Mesothelial cell of epicardium (in vitro differentiated cells): ENCODE data around the gene CTNND2. TPM values are rescaled to one million over a fixed set of nuclear protein-coding genes. Genes with fewer than 3 reads are reported as not detected.
"Not testable (repeated sequence)": the region's sequence is repeated elsewhere in the genome, so short reads cannot be mapped to it uniquely, and the experiment has no call there.

ENCODE experiments used
- DNase-seq, 2 experiments: peaks; one replicate each; pipeline ENCODE4 v3.0.0; 2021; ENCODE audit warnings: low spot score in 2 of 2; ENCODE audit not compliant: unreplicated experiment in 2 of 2
- H3K27ac Mint-ChIP-seq: 2 replicates; pipeline ENCODE4 v1.8.0; 2021; ENCODE audit warnings: mixed read lengths
- H3K27me3 Mint-ChIP-seq: 2 replicates; pipeline ENCODE4 v1.8.0; 2021; ENCODE audit warnings: low read depth, mixed read lengths
- H3K36me3 Mint-ChIP-seq: 2 replicates; pipeline ENCODE4 v1.8.0; 2021; ENCODE audit warnings: mixed read lengths
- H3K4me1 Mint-ChIP-seq: 2 replicates; pipeline ENCODE4 v1.8.0; 2021; ENCODE audit warnings: mixed read lengths
- H3K4me3 Mint-ChIP-seq: 2 replicates; pipeline ENCODE4 v1.8.0; 2021; ENCODE audit warnings: mild to moderate bottlenecking, moderate library complexity, mixed read lengths
- H3K9me3 Mint-ChIP-seq: 2 replicates; pipeline ENCODE4 v1.8.0; 2021; ENCODE audit warnings: mixed read lengths
- CTCF ChIP-seq: fragments of 200-600 bp; sonication (generic); IDR thresholded peaks from one replicate; pipeline ENCODE4 v1.5.0; 2021; ENCODE audit warnings: antibody characterized with exemption; ENCODE audit not compliant: unreplicated experiment
- total RNA-seq: library from RNA; stranded (reverse); gene quantifications from 3 replicates; pipeline ENCODE4 v1.2.1, GENCODE V29; 2021

The CTNND2 gene
- total RNA-seq, 1 donor from 2014 or later = 7.9 TPM

- peaks cover 8% of the 10 kb centered on the region for H3K36me3 Mint-ChIP-seq
- no peak for TF ChIP-seq CTCF
- H3K27me3 Mint-ChIP-seq = no peaks in the 10 kb centered on the region
- H3K4me1 Mint-ChIP-seq = no peaks in the 10 kb centered on the region
- no peak overlapping the region for H3K4me3 Mint-ChIP-seq
- no peak for DNase-seq
- H3K27ac Mint-ChIP-seq = no peak overlapping the region
- peaks cover 18% of the 10 kb centered on the region for H3K9me3 Mint-ChIP-seq
Measured at GRCh38 chr5:11072568-11072967, 831.7 kb downstream of the CTNND2 start.

GRCh38 chr5:11072076-11072475 lies 832.2 kb downstream of the CTNND2 start:
- Mint-ChIP-seq H3K4me1 (no peaks in the 10 kb centered on the region), H3K9me3 (peaks cover 18% of the 10 kb centered on the region), H3K36me3 (peaks cover 8% of the 10 kb centered on the region), H3K4me3 (no peak overlapping the region), H3K27me3 (no peaks in the 10 kb centered on the region), H3K27ac (no peak overlapping the region)
- no peak for DNase-seq
- TF ChIP-seq CTCF = no peak

- H3K27ac Mint-ChIP-seq = no peak overlapping the region
- peaks cover 2% of the 10 kb centered on the region for H3K27me3 Mint-ChIP-seq
- no peak for DNase-seq
- H3K4me1 Mint-ChIP-seq = no peaks in the 10 kb centered on the region
- TF ChIP-seq CTCF = no peak
- peaks cover 18% of the 10 kb centered on the region for H3K9me3 Mint-ChIP-seq
- peaks cover 8% of the 10 kb centered on the region for H3K36me3 Mint-ChIP-seq
- H3K4me3 Mint-ChIP-seq = no peak overlapping the region
Measured at GRCh38 chr5:11069041-11069440, 835.2 kb downstream of the CTNND2 start.

- not testable (repeated sequence) for DNase-seq, H3K27ac Mint-ChIP-seq, H3K36me3 Mint-ChIP-seq, H3K27me3 Mint-ChIP-seq, H3K4me3 Mint-ChIP-seq
- peaks cover 10% of the 10 kb centered on the region for H3K4me1 Mint-ChIP-seq
- peaks cover 18% of the 10 kb centered on the region for H3K9me3 Mint-ChIP-seq
Measured at GRCh38 chr5:11065723-11066122, 838.5 kb downstream of the CTNND2 start.

GRCh38 chr5:11064763-11065450 lies 839.3 kb downstream of the CTNND2 start:
- no peak for TF ChIP-seq CTCF
- DNase-seq = no peak
- peaks cover 12% of the 10 kb centered on the region for H3K4me1 Mint-ChIP-seq
- H3K27ac Mint-ChIP-seq = no peak overlapping the region
- peaks cover 6% of the 10 kb centered on the region for H3K36me3 Mint-ChIP-seq
- peaks cover 10% of the 10 kb centered on the region for H3K9me3 Mint-ChIP-seq
- no peak overlapping the region for H3K4me3 Mint-ChIP-seq
- H3K27me3 Mint-ChIP-seq = peaks cover 2% of the 10 kb centered on the region

- Mint-ChIP-seq H3K4me1 (peaks cover 12% of the 10 kb centered on the region), H3K27ac (peak overlapping the region; percentile 28), H3K27me3 (peaks cover 2% of the 10 kb centered on the region), H3K36me3 (peaks cover 5% of the 10 kb centered on the region), H3K4me3 (no peak overlapping the region), H3K9me3 (peaks cover 10% of the 10 kb centered on the region)
- TF ChIP-seq CTCF = no peak
- DNase-seq = no peak
Measured at GRCh38 chr5:11062397-11062796, 841.8 kb downstream of the CTNND2 start.
